AG04450 (cell line): ENCODE results near the gene PRKD1. TPM values are rescaled to one million over a fixed set of nuclear protein-coding genes. Genes with fewer than 3 reads are reported as not detected.
"Not testable (repeated sequence)": the region's sequence is repeated elsewhere in the genome, so short reads cannot be mapped to it uniquely, and the experiment has no call there.

Source experiments
- CTCF ChIA-PET: fragments of 300-600, 350-600 bp; formaldehyde crosslinking; extraction: SDS; loops from one replicate; lab custom pipeline; 2022; ENCODE audit warnings: antibody characterized with exemption, inconsistent platforms; lab: Charles Lee
- POLR2A ChIA-PET: fragments of 350-600 bp; formaldehyde crosslinking; extraction: SDS; loops from one replicate; lab custom pipeline; 2021; ENCODE audit warnings: antibody characterized with exemption, inconsistent platforms; lab: Yijun Ruan, JAX
- DNase-seq: peaks from one replicate; pipeline ENCODE4 v3.0.0-alpha.2; 2011; ENCODE audit warnings: low read depth, low spot score
- H3K27ac ChIP-seq: one replicate; pipeline ENCODE4 v1.5.1; 2012; ENCODE audit warnings: low read depth, low read length, control low read depth
- H3K27me3 ChIP-seq: one replicate; pipeline ENCODE4 v1.6.0; 2012; ENCODE audit warnings: low read length; ENCODE audit not compliant: control insufficient read depth, insufficient read depth
- H3K4me3 ChIP-seq: 2 replicates; pipeline ENCODE4 v1.5.1; 2011; ENCODE audit warnings: mild to moderate bottlenecking, low read depth, low read length, control low read depth
- H3K9me3 ChIP-seq: 2 replicates; pipeline ENCODE4 v1.5.1; 2012; ENCODE audit warnings: low read length; ENCODE audit not compliant: control insufficient read depth, insufficient read depth
- polyA plus RNA-seq: library from polyadenylated mRNA; depleted of rRNA; stranded (reverse); fragments of >200 nt; gene quantifications from 2 replicates; pipeline ENCODE4 v1.2.3, GENCODE V29; 2011
- TF ChIP-seq, protein P1 (sequence below): IDR thresholded peaks from 2 replicates; pipeline ENCODE4 v1.5.1; 2011; ENCODE audit warnings: low read depth, low read length, control low read depth, inconsistent platforms

Gene PRKD1
- polyA plus RNA-seq, 1 experiment, result 24.5 TPM

GRCh38 chr14:29783556-29783955 is 144.1 kb downstream of the PRKD1 start:
- ChIA-PET CTCF (no interaction called here), POLR2A (no interaction called here)
- TF ChIP-seq, protein P1, sequence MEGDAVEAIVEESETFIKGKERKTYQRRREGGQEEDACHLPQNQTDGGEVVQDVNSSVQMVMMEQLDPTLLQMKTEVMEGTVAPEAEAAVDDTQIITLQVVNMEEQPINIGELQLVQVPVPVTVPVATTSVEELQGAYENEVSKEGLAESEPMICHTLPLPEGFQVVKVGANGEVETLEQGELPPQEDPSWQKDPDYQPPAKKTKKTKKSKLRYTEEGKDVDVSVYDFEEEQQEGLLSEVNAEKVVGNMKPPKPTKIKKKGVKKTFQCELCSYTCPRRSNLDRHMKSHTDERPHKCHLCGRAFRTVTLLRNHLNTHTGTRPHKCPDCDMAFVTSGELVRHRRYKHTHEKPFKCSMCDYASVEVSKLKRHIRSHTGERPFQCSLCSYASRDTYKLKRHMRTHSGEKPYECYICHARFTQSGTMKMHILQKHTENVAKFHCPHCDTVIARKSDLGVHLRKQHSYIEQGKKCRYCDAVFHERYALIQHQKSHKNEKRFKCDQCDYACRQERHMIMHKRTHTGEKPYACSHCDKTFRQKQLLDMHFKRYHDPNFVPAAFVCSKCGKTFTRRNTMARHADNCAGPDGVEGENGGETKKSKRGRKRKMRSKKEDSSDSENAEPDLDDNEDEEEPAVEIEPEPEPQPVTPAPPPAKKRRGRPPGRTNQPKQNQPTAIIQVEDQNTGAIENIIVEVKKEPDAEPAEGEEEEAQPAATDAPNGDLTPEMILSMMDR, result no peak
- Histone ChIP-seq H3K4me3 (no peak overlapping the region), H3K27ac (no peak overlapping the region), H3K27me3 (no peaks in the 10 kb centered on the region), H3K9me3 (no peaks in the 10 kb centered on the region)
- no peak for DNase-seq

- ChIA-PET CTCF (no interaction called here), POLR2A (no interaction called here)
- Histone ChIP-seq H3K4me3 (no peak overlapping the region), H3K27me3 (no peaks in the 10 kb centered on the region), H3K27ac (no peak overlapping the region), H3K9me3 (no peaks in the 10 kb centered on the region)
- TF ChIP-seq, protein P1, result no peak
- DNase-seq, result no peak
Measured at GRCh38 chr14:29782041-29782440, 145.6 kb downstream of the PRKD1 start.

- H3K27me3 ChIP-seq, POLR2A ChIA-PET, H3K27ac ChIP-seq, DNase-seq, H3K4me3 ChIP-seq, CTCF ChIA-PET, H3K9me3 ChIP-seq: not testable (repeated sequence)
Measured at GRCh38 chr14:29777142-29777541, 150.5 kb downstream of the PRKD1 start.

- ChIA-PET POLR2A (interaction anchor here (0.7 to 0.8 kb wide), 2 partner anchors 12 to 27 kb away, joined by 5 to 7 read pairs; no protein-coding TSS in a partner anchor), CTCF (no interaction called here)
- peaks cover 4% of the 10 kb centered on the region; the same call in 1 of the 2 replicates for H3K9me3 ChIP-seq
- no peaks in the 10 kb centered on the region for H3K27me3 ChIP-seq
- no peak overlapping the region for H3K27ac ChIP-seq
- H3K4me3 ChIP-seq, result no peak overlapping the region
- no peak for DNase-seq
- TF ChIP-seq, protein P1, result no peak
Measured at GRCh38 chr14:29773990-29774389, 153.7 kb downstream of the PRKD1 start.

GRCh38 chr14:29763342-29763858 is 164.2 kb downstream of the PRKD1 start:
- no peak for DNase-seq
- no peaks in the 10 kb centered on the region for H3K27me3 ChIP-seq
- no peak overlapping the region for H3K4me3 ChIP-seq
- no peak overlapping the region for H3K27ac ChIP-seq
- TF ChIP-seq, protein P1, result no peak
- ChIA-PET CTCF (no interaction called here), POLR2A (no interaction called here)
- H3K9me3 ChIP-seq, result no peaks in the 10 kb centered on the region
